Measurements from ENCODE around the gene MDC1. TPM values are rescaled to one million over a fixed set of nuclear protein-coding genes. Genes with fewer than 3 reads are reported as not detected.

Gene MDC1
- total and polyA plus RNA-seq, 2 of the 13 experiments (the other 11 are each of a cell fraction or from before 2014, with no cell fraction given), result 8.4 to 14.0 TPM

DNA sequence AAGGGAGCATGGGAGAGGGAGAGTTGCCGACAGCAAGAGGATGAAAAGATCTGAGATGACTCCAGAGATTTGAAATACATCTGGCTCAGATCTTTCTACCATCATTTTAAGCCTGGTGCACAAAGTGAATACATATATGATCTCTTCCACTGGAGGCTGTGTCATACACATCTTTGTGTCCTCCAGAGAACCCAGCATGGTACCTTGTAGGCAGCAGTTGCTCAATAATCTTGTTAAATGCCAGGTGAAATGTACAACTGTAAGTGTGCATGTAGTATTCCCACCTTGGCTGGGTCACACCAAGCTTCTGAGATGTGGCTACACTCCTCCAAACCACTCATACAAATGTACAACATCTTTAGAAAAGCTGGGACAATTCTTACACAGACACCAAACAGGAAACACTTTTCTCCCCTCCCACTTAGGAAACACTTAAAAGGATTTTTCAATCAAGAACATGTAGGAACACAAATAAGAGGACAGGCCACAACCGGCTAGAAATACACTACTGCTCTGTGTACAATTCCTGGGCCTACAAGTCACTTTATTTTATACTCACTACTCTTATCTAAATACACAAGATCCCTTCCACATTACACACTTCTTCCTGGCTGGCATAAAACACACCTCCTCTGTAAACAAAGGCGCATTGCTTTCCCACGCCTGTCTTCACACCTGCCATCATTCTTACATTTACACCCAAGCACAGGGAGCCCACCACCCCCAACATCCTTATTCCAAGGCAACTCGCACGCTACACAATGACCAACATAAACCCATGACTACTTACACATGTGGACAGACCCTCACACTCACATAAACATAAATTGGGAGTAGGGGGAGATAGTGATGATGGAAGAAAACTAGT lies 31.1 kb upstream of the MDC1 start (continued):
- TF ChIP-seq, protein P1, sequence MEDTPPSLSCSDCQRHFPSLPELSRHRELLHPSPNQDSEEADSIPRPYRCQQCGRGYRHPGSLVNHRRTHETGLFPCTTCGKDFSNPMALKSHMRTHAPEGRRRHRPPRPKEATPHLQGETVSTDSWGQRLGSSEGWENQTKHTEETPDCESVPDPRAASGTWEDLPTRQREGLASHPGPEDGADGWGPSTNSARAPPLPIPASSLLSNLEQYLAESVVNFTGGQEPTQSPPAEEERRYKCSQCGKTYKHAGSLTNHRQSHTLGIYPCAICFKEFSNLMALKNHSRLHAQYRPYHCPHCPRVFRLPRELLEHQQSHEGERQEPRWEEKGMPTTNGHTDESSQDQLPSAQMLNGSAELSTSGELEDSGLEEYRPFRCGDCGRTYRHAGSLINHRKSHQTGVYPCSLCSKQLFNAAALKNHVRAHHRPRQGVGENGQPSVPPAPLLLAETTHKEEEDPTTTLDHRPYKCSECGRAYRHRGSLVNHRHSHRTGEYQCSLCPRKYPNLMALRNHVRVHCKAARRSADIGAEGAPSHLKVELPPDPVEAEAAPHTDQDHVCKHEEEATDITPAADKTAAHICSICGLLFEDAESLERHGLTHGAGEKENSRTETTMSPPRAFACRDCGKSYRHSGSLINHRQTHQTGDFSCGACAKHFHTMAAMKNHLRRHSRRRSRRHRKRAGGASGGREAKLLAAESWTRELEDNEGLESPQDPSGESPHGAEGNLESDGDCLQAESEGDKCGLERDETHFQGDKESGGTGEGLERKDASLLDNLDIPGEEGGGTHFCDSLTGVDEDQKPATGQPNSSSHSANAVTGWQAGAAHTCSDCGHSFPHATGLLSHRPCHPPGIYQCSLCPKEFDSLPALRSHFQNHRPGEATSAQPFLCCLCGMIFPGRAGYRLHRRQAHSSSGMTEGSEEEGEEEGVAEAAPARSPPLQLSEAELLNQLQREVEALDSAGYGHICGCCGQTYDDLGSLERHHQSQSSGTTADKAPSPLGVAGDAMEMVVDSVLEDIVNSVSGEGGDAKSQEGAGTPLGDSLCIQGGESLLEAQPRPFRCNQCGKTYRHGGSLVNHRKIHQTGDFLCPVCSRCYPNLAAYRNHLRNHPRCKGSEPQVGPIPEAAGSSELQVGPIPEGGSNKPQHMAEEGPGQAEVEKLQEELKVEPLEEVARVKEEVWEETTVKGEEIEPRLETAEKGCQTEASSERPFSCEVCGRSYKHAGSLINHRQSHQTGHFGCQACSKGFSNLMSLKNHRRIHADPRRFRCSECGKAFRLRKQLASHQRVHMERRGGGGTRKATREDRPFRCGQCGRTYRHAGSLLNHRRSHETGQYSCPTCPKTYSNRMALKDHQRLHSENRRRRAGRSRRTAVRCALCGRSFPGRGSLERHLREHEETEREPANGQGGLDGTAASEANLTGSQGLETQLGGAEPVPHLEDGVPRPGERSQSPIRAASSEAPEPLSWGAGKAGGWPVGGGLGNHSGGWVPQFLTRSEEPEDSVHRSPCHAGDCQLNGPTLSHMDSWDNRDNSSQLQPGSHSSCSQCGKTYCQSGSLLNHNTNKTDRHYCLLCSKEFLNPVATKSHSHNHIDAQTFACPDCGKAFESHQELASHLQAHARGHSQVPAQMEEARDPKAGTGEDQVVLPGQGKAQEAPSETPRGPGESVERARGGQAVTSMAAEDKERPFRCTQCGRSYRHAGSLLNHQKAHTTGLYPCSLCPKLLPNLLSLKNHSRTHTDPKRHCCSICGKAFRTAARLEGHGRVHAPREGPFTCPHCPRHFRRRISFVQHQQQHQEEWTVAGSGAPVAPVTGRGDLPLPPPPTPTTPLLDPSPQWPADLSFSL (CRISPR knock-in tag; IDR thresholded peaks at IDR 0.05), result 0 out of 2 replicates have a peak, but pooled peaks have one; percentile 39
- TF ChIP-seq MED1 (CRISPR knock-in tag; IDR thresholded peaks at IDR 0.05), result 0 out of 2 replicates have a peak, but pooled peaks have one; percentile 13
- 0 out of 2 replicates have a peak, but pooled peaks have one; percentile 17 for TF ChIP-seq ZNF615 (CRISPR knock-in tag; IDR thresholded peaks at IDR 0.05; ENCODE audit: borderline replicate concordance)
- TF ChIP-seq, protein P2, sequence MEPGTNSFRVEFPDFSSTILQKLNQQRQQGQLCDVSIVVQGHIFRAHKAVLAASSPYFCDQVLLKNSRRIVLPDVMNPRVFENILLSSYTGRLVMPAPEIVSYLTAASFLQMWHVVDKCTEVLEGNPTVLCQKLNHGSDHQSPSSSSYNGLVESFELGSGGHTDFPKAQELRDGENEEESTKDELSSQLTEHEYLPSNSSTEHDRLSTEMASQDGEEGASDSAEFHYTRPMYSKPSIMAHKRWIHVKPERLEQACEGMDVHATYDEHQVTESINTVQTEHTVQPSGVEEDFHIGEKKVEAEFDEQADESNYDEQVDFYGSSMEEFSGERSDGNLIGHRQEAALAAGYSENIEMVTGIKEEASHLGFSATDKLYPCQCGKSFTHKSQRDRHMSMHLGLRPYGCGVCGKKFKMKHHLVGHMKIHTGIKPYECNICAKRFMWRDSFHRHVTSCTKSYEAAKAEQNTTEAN (CRISPR knock-in tag; conservative IDR thresholded peaks at IDR 0.05), result peak; percentile 66; the same call in 1 of the 2 replicates
- TF ChIP-seq, protein P3, sequence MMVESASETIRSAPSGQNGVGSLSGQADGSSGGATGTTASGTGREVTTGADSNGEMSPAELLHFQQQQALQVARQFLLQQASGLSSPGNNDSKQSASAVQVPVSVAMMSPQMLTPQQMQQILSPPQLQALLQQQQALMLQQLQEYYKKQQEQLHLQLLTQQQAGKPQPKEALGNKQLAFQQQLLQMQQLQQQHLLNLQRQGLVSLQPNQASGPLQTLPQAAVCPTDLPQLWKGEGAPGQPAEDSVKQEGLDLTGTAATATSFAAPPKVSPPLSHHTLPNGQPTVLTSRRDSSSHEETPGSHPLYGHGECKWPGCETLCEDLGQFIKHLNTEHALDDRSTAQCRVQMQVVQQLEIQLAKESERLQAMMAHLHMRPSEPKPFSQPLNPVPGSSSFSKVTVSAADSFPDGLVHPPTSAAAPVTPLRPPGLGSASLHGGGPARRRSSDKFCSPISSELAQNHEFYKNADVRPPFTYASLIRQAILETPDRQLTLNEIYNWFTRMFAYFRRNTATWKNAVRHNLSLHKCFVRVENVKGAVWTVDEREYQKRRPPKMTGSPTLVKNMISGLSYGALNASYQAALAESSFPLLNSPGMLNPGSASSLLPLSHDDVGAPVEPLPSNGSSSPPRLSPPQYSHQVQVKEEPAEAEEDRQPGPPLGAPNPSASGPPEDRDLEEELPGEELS (CRISPR knock-in tag; IDR thresholded peaks at IDR 0.05), result 0 out of 2 replicates have a peak, but pooled peaks have one; percentile 15
- 0 out of 2 replicates have a peak, but pooled peaks have one; percentile 36 for TF ChIP-seq ZFP1 (CRISPR knock-in tag; IDR thresholded peaks at IDR 0.05)
- TF ChIP-seq, protein P4, sequence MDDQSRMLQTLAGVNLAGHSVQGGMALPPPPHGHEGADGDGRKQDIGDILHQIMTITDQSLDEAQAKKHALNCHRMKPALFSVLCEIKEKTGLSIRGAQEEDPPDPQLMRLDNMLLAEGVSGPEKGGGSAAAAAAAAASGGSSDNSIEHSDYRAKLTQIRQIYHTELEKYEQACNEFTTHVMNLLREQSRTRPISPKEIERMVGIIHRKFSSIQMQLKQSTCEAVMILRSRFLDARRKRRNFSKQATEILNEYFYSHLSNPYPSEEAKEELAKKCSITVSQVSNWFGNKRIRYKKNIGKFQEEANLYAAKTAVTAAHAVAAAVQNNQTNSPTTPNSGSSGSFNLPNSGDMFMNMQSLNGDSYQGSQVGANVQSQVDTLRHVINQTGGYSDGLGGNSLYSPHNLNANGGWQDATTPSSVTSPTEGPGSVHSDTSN (CRISPR knock-in tag; IDR thresholded peaks at IDR 0.05; ENCODE audit: borderline replicate concordance), result no peak
- 0 out of 2 replicates have a peak, but pooled peaks have one; percentile 3 for TF ChIP-seq ZNF232 (CRISPR knock-in tag; IDR thresholded peaks at IDR 0.05; ENCODE audit: borderline replicate concordance)
- TF ChIP-seq MATR3 (CRISPR knock-in tag; IDR thresholded peaks at IDR 0.05), result no peak
- TF ChIP-seq HOXA5 (CRISPR knock-in tag; IDR thresholded peaks at IDR 0.05), result 0 out of 2 replicates have a peak, but pooled peaks have one; percentile 40
- TF ChIP-seq, protein P5, sequence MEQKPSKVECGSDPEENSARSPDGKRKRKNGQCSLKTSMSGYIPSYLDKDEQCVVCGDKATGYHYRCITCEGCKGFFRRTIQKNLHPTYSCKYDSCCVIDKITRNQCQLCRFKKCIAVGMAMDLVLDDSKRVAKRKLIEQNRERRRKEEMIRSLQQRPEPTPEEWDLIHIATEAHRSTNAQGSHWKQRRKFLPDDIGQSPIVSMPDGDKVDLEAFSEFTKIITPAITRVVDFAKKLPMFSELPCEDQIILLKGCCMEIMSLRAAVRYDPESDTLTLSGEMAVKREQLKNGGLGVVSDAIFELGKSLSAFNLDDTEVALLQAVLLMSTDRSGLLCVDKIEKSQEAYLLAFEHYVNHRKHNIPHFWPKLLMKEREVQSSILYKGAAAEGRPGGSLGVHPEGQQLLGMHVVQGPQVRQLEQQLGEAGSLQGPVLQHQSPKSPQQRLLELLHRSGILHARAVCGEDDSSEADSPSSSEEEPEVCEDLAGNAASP (CRISPR knock-in tag; IDR thresholded peaks at IDR 0.05; ENCODE audit: borderline replicate concordance), result no peak
- TF ChIP-seq ETV5 (CRISPR knock-in tag; IDR thresholded peaks at IDR 0.05; ENCODE audit: borderline replicate concordance), result 0 out of 2 replicates have a peak, but pooled peaks have one; percentile 12
- peak; percentile 32; the same call in 1 of the 2 replicates for TF ChIP-seq CEBPG (CRISPR knock-in tag; IDR thresholded peaks at IDR 0.05)
- TF ChIP-seq NONO (IDR thresholded peaks at IDR 0.05), result no peak
- 0 out of 2 replicates have a peak, but pooled peaks have one; percentile 12 for TF ChIP-seq NONO (CRISPR knock-in tag; conservative IDR thresholded peaks at IDR 0.05)

All from HepG2 (cell line).